Testis (tissue), 2 donors: ENCODE data around the gene NPM1.

ENCODE experiments used
- CTCF ChIP-seq, 3 experiments: fragments of 450-650 bp in 2 of 3; fragments of 200-600 bp in 1 of 3; sonication (generic) in 1 of 3; IDR thresholded peaks; one replicate each; pipeline ENCODE4 v1.5.1; 2016 to 2019; ENCODE audit warnings: antibody characterized with exemption in 3 of 3, mild to moderate bottlenecking in 2 of 3, moderate library complexity in 1 of 3
- POLR2A ChIP-seq: fragments of 450-650 bp; IDR thresholded peaks from one replicate; pipeline ENCODE4 v1.6.1; 2017; ENCODE audit warnings: antibody characterized with exemption, mild to moderate bottlenecking, moderate library complexity

- no peak for TF ChIP-seq CTCF (IDR thresholded peaks at IDR 0.05)
- TF ChIP-seq POLR2A, result no peak
Observed at GRCh38 chr5:171395042-171395441, 7.4 kb downstream of the NPM1 start.
